ENCODE data around the gene PCNX3. TPM values are rescaled to one million over a fixed set of nuclear protein-coding genes. Genes with fewer than 3 reads are reported as not detected.

Gene PCNX3
- total and polyA plus RNA-seq, 10 of the 15 experiments (the other 5 are each of a cell fraction or from before 2014, with no cell fraction given): 0.03 to 46.6 (median 8.4) TPM

DNA sequence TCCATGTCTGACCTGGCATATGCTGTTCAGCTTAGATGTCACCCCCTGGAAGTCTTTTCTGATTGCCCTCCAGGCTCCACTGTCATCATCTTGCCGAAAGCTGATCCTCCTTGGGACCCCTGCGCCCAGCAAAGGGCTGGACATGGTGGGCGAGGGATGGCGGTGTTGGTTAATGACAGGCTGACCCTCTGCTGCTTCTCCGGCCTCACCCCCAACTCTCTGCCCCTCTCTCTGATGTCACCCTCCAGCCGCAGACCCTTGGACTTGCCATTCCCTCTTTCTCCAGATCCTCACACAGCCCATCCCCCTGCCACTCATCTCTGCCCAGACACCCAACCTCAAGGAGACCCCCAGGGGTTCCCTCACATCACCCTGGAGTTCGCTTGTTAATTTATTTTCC is 37.4 kb upstream of the PCNX3 start:
- 0 out of 2 replicates have a peak overlapping the region, but pooled peaks have one; percentile 97 for H3K4me3 ChIP-seq
- H3K9ac ChIP-seq (ENCODE audit: control insufficient read depth, insufficient read depth, low read length): peak overlapping the region; percentile 88
- H3K79me2 ChIP-seq (ENCODE audit: control insufficient read depth, insufficient read depth, low read length): peaks cover 51% of the 10 kb centered on the region
- H2AFZ ChIP-seq (ENCODE audit: control insufficient read depth, low read depth, low read length): no peak overlapping the region
- no TSS peak for BruUV-seq (replicated peaks)
- peaks cover 22% of the 10 kb centered on the region for H3K4me1 ChIP-seq (ENCODE audit: control insufficient read depth, insufficient read depth, low read length)
- peak overlapping the region; percentile 96 for H3K27ac ChIP-seq (ENCODE audit: control insufficient read depth, insufficient read depth)
- 85% methylated on average over 7 of the region's 7 CpGs for WGBS (ENCODE audit: insufficient coverage, insufficient replicate concordance, low lambda C conversion rate, missing lambda C conversion rate)
- no peak for DNase-seq (ENCODE audit: low read depth, low spot score)
- FAIRE-seq: no peak
- ATAC-seq: no peak
- H3K4me2 ChIP-seq (ENCODE audit: control insufficient read depth, insufficient read depth): peak overlapping the region; percentile 100
- CTCF ChIA-PET: interaction anchor here (1.1 to 5.7 kb wide), 2 partner anchors 10 to 16 kb away, joined by 3 to 130 read pairs; no protein-coding TSS in a partner anchor
- intact Hi-C loops (cut with micrococcal nuclease; ENCODE audit: unreplicated experiment): no loop called here
- TF ChIP-seq FOXK2 (IDR thresholded peaks at IDR 0.05): no peak
- H3K36me3 ChIP-seq (ENCODE audit: control insufficient read depth in 2 of 2, insufficient read depth in 2 of 2, low read length in 1 of 2): peaks cover 5 to 15% of the 10 kb centered on the region in 2 experiments; a peak in 3 of 4 replicates
- POLR2A ChIA-PET: interaction anchor here (0.7 to 4.9 kb wide), 3 partner anchors 10 to 36 kb away, joined by 4 to 129 read pairs (median 34); partner anchors contain the start of genes MAP3K11 and PCNX3
- in situ Hi-C loops (cut with MboI): no loop called here
- SMC1A ChIA-PET (ENCODE audit: uncharacterized antibody, unreplicated experiment): interaction anchor here (0.6 to 4.2 kb wide), 3 partner anchors 10 to 25 kb away, joined by 3 to 93 read pairs (median 3); no protein-coding TSS in a partner anchor
- RAD21 ChIA-PET (ENCODE audit: unreplicated experiment): interaction anchor here (0.9 to 4.0 kb wide), 2 partner anchors 10 to 37 kb away, joined by 3 to 132 read pairs; no protein-coding TSS in a partner anchor
- H4K20me1 ChIP-seq (ENCODE audit: control insufficient read depth, insufficient read depth): no peaks in the 10 kb centered on the region; the same call in 1 of the 2 replicates
- H3K9me3 ChIP-seq (replicated peaks; ENCODE audit: control insufficient read depth, insufficient read depth, low read length): no peaks in the 10 kb centered on the region
- H3K27me3 ChIP-seq (replicated peaks in 1 of 2; ENCODE audit: control insufficient read depth in 2 of 2, insufficient read depth in 2 of 2, low read length in 1 of 2): no peaks in the 10 kb centered on the region

GRCh38 chr11:65578667-65579066 is 36.9 kb upstream of the PCNX3 start:
- H3K9me3 ChIP-seq (replicated peaks; ENCODE audit: control insufficient read depth, insufficient read depth, low read length): no peaks in the 10 kb centered on the region
- no peak overlapping the region for H3K9ac ChIP-seq (ENCODE audit: control insufficient read depth, insufficient read depth, low read length)
- ChIA-PET SMC1A (ENCODE audit: uncharacterized antibody, unreplicated experiment) (interaction anchor here (0.6 to 4.2 kb wide), 2 partner anchors 9 to 15 kb away, joined by 3 to 93 read pairs; no protein-coding TSS in a partner anchor), POLR2A (interaction anchor here (0.5 to 4.9 kb wide), 3 partner anchors 9 to 613 kb away, joined by 3 to 129 read pairs (median 34); partner anchors contain the start of genes MAP3K11 and PCNX3), RAD21 (ENCODE audit: unreplicated experiment) (interaction anchor here (0.9 to 4.0 kb wide), 2 partner anchors 9 to 37 kb away, joined by 3 to 132 read pairs; no protein-coding TSS in a partner anchor), CTCF (interaction anchor here (5.7 kb wide), 1 partner anchor 9 kb away, joined by 130 read pairs; no protein-coding TSS in a partner anchor)
- WGBS (ENCODE audit: insufficient coverage, insufficient replicate concordance, low lambda C conversion rate, missing lambda C conversion rate): 97% methylated on average over 3 of the region's 3 CpGs
- in situ Hi-C loops (cut with MboI) (no loop called here), intact Hi-C loops (cut with micrococcal nuclease; ENCODE audit: unreplicated experiment) (no loop called here)
- H3K4me1 ChIP-seq (ENCODE audit: control insufficient read depth, insufficient read depth, low read length): peaks cover 17% of the 10 kb centered on the region
- no peak overlapping the region for H2AFZ ChIP-seq (ENCODE audit: control insufficient read depth, low read depth, low read length)
- peaks cover 46% of the 10 kb centered on the region for H3K79me2 ChIP-seq (ENCODE audit: control insufficient read depth, insufficient read depth, low read length)
- peaks cover 5 to 15% of the 10 kb centered on the region in 2 experiments; a peak in 3 of 4 replicates for H3K36me3 ChIP-seq (ENCODE audit: control insufficient read depth in 2 of 2, insufficient read depth in 2 of 2, low read length in 1 of 2)
- no peak for DNase-seq (ENCODE audit: low read depth, low spot score)
- 0 out of 2 replicates have a peak overlapping the region, but pooled peaks have one; percentile 1 for H3K4me3 ChIP-seq
- no peaks in the 10 kb centered on the region for H3K27me3 ChIP-seq (replicated peaks in 1 of 2; ENCODE audit: control insufficient read depth in 2 of 2, insufficient read depth in 2 of 2, low read length in 1 of 2)
- ATAC-seq: no peak
- no peak for FAIRE-seq
- no peak overlapping the region; the same call in 1 of the 2 replicates for H3K27ac ChIP-seq (ENCODE audit: control insufficient read depth, insufficient read depth)
- TF ChIP-seq NRF1 (conservative IDR thresholded peaks at IDR 0.05; ENCODE audit: low read depth, low read length): no peak
- peak; percentile 40; the same call in 1 of the 2 replicates for TF ChIP-seq POLR2A (IDR thresholded peaks at IDR 0.05; ENCODE audit: low read depth, low read length)
- BruUV-seq (replicated peaks): no TSS peak
- no peak overlapping the region for H3K4me2 ChIP-seq (ENCODE audit: control insufficient read depth, insufficient read depth)
- no peaks in the 10 kb centered on the region; the same call in 1 of the 2 replicates for H4K20me1 ChIP-seq (ENCODE audit: control insufficient read depth, insufficient read depth)
